ENCODE results near the gene SFT2D2.
"Not testable (repeated sequence)": the region's sequence is repeated elsewhere in the genome, so short reads cannot be mapped to it uniquely, and the experiment has no call there.

Gene SFT2D2

GRCh38 chr1:168207673-168208072, 18.1 kb upstream of the SFT2D2 start:
- H3K27me3 Mint-ChIP-seq; H3K9me3 Mint-ChIP-seq; H3K4me1 Mint-ChIP-seq; H3K4me3 Mint-ChIP-seq; DNase-seq; H3K27ac Mint-ChIP-seq; ATAC-seq (replicated peaks): not testable (repeated sequence)
- peaks cover 20 to 42% of the 10 kb centered on the region in 2 donors for H3K36me3 Mint-ChIP-seq

GRCh38 chr1:168210312-168210711, 15.5 kb upstream of the SFT2D2 start:
- ATAC-seq (replicated peaks): no peak
- peaks cover 15 to 27% of the 10 kb centered on the region in 2 donors for H3K36me3 Mint-ChIP-seq

GRCh38 chr1:168213349-168213748, 12.5 kb upstream of the SFT2D2 start:
- Mint-ChIP-seq H3K9me3 (peaks cover 9 to 15% of the 10 kb centered on the region in 2 donors), H3K27me3 (no peaks in the 10 kb centered on the region), H3K4me1 (no peaks in the 10 kb centered on the region), H3K27ac (no peak overlapping the region), H3K4me3 (no peak overlapping the region), H3K36me3 (peaks cover 10 to 16% of the 10 kb centered on the region in 2 donors)
- ATAC-seq (replicated peaks): no peak
- DNase-seq: no peak

More at GRCh38 chr1:168210312-168210711, 15.5 kb upstream of the SFT2D2 start:
- H3K4me3 Mint-ChIP-seq: no peak overlapping the region
- no peaks in the 10 kb centered on the region for H3K4me1 Mint-ChIP-seq
- peaks cover 13 to 15% of the 10 kb centered on the region in 2 donors for H3K9me3 Mint-ChIP-seq
- H3K27me3 Mint-ChIP-seq: no peaks in the 10 kb centered on the region
- DNase-seq: no peak
- no peak overlapping the region for H3K27ac Mint-ChIP-seq

GRCh38 chr1:168216171-168216570, 9.6 kb upstream of the SFT2D2 start:
- Mint-ChIP-seq H3K27ac (no peak overlapping the region), H3K4me1 (no peaks in the 10 kb centered on the region), H3K27me3 (no peaks in the 10 kb centered on the region), H3K36me3 (peaks cover 8 to 11% of the 10 kb centered on the region in 2 donors), H3K9me3 (peaks cover 9 to 14% of the 10 kb centered on the region in 2 donors), H3K4me3 (no peak overlapping the region)
- DNase-seq (no peak), ATAC-seq (replicated peaks) (no peak)

GRCh38 chr1:168217664-168218063, 8.1 kb upstream of the SFT2D2 start:
- H3K9me3 Mint-ChIP-seq: peaks cover 5 to 9% of the 10 kb centered on the region in 2 donors
- no peak for ATAC-seq (replicated peaks)
- peaks cover 4 to 7% of the 10 kb centered on the region in 2 donors for H3K36me3 Mint-ChIP-seq
- H3K4me1 Mint-ChIP-seq: no peaks in the 10 kb centered on the region
- H3K27ac Mint-ChIP-seq: no peak overlapping the region
- no peak overlapping the region for H3K4me3 Mint-ChIP-seq
- no peaks in the 10 kb centered on the region for H3K27me3 Mint-ChIP-seq
- DNase-seq: no peak

GRCh38 chr1:168218658-168219057, 7.1 kb upstream of the SFT2D2 start:
- H3K27me3 Mint-ChIP-seq: peaks cover 0 to 5% of the 10 kb centered on the region in 2 donors
- ATAC-seq (replicated peaks): no peak

GRCh38 chr1:168220470-168220871, 5.3 kb upstream of the SFT2D2 start:
- Mint-ChIP-seq H3K27me3 (peaks cover 0 to 5% of the 10 kb centered on the region in 2 donors), H3K9me3 (no peaks in the 10 kb centered on the region), H3K27ac (no peak overlapping the region), H3K4me3 (no peak overlapping the region), H3K36me3 (no peaks in the 10 kb centered on the region), H3K4me1 (peaks cover 8 to 13% of the 10 kb centered on the region in 2 donors)
- ATAC-seq (replicated peaks) (no peak), DNase-seq (no peak)

More at GRCh38 chr1:168218658-168219057, 7.1 kb upstream of the SFT2D2 start:
- H3K36me3 Mint-ChIP-seq: no peaks in the 10 kb centered on the region
- H3K4me3 Mint-ChIP-seq: no peak overlapping the region
- no peak overlapping the region for H3K27ac Mint-ChIP-seq
- no peak for DNase-seq
- no peaks in the 10 kb centered on the region for H3K4me1 Mint-ChIP-seq
- H3K9me3 Mint-ChIP-seq: no peaks in the 10 kb centered on the region

- DNase-seq (no peak), ATAC-seq (replicated peaks) (no peak)
- no peak overlapping the region for H3K4me3 Mint-ChIP-seq
- H3K4me1 Mint-ChIP-seq: peaks cover 8 to 14% of the 10 kb centered on the region in 2 donors
- peaks cover 0 to 5% of the 10 kb centered on the region in 2 donors for H3K27me3 Mint-ChIP-seq
- H3K27ac Mint-ChIP-seq: no peak overlapping the region
- H3K36me3 Mint-ChIP-seq: no peaks in the 10 kb centered on the region
- no peaks in the 10 kb centered on the region for H3K9me3 Mint-ChIP-seq
These were observed 4.5 kb upstream of the SFT2D2 start for GRCh38 chr1:168221275-168221674.

- no peak for ATAC-seq (replicated peaks)
- no peak overlapping the region for H3K4me3 Mint-ChIP-seq
- H3K27ac Mint-ChIP-seq: no peak overlapping the region
- peaks cover 19 to 28% of the 10 kb centered on the region in 2 donors for H3K4me1 Mint-ChIP-seq
- no peak for DNase-seq
- H3K36me3 Mint-ChIP-seq: peaks cover 1 to 9% of the 10 kb centered on the region in 2 donors
- peaks cover 0 to 5% of the 10 kb centered on the region in 2 donors for H3K27me3 Mint-ChIP-seq
- H3K9me3 Mint-ChIP-seq: no peaks in the 10 kb centered on the region
These were observed 2.5 kb upstream of the SFT2D2 start for GRCh38 chr1:168223261-168223660.

- Mint-ChIP-seq H3K27ac (no peak overlapping the region), H3K4me3 (no peak overlapping the region), H3K36me3 (peaks cover 1 to 10% of the 10 kb centered on the region in 2 donors), H3K9me3 (no peaks in the 10 kb centered on the region), H3K4me1 (peaks cover 24 to 35% of the 10 kb centered on the region in 2 donors), H3K27me3 (peaks cover 0 to 5% of the 10 kb centered on the region in 2 donors)
- DNase-seq (no peak), ATAC-seq (replicated peaks) (no peak)
These were observed 1.9 kb upstream of the SFT2D2 start for GRCh38 chr1:168223681-168224540.

GRCh38 chr1:168224991-168225390, 813 bp upstream of the SFT2D2 start:
- peaks cover 0 to 5% of the 10 kb centered on the region in 2 donors for H3K27me3 Mint-ChIP-seq
- no peaks in the 10 kb centered on the region for H3K9me3 Mint-ChIP-seq
- H3K27ac Mint-ChIP-seq: peak overlapping the region; percentile 94
- peak overlapping the region; percentile 94 to 95 for H3K4me3 Mint-ChIP-seq
- ATAC-seq (replicated peaks): peak in 1 of 2 donors; percentile 18
- H3K4me1 Mint-ChIP-seq: peaks cover 33 to 46% of the 10 kb centered on the region in 2 donors
- H3K36me3 Mint-ChIP-seq: peaks cover 9 to 21% of the 10 kb centered on the region in 2 donors
- DNase-seq: peak; percentile 23

- no peak for DNase-seq
- H3K27ac Mint-ChIP-seq: peak overlapping the region; percentile 88
- H3K4me3 Mint-ChIP-seq: peak overlapping the region; percentile 94 to 95
- H3K4me1 Mint-ChIP-seq: peaks cover 40 to 55% of the 10 kb centered on the region in 2 donors
- H3K9me3 Mint-ChIP-seq: no peaks in the 10 kb centered on the region
- peaks cover 17 to 40% of the 10 kb centered on the region in 2 donors for H3K36me3 Mint-ChIP-seq
- peaks cover 0 to 5% of the 10 kb centered on the region in 2 donors for H3K27me3 Mint-ChIP-seq
- no peak for ATAC-seq (replicated peaks)
These were observed 1.8 kb downstream of the SFT2D2 start for GRCh38 chr1:168227620-168228019.

- Mint-ChIP-seq H3K9me3 (no peaks in the 10 kb centered on the region), H3K4me1 (peaks cover 47 to 70% of the 10 kb centered on the region in 2 donors), H3K36me3 (peaks cover 33 to 61% of the 10 kb centered on the region in 2 donors), H3K27me3 (no peaks in the 10 kb centered on the region), H3K4me3 (peak overlapping the region; percentile 29 to 45), H3K27ac (no peak overlapping the region)
- DNase-seq (no peak), ATAC-seq (replicated peaks) (no peak)
These were observed 4.1 kb downstream of the SFT2D2 start for GRCh38 chr1:168229893-168230292.

GRCh38 chr1:168230709-168231108, 4.9 kb downstream of the SFT2D2 start:
- Mint-ChIP-seq H3K27me3 (no peaks in the 10 kb centered on the region), H3K27ac (no peak overlapping the region), H3K36me3 (peaks cover 36 to 69% of the 10 kb centered on the region in 2 donors), H3K9me3 (no peaks in the 10 kb centered on the region), H3K4me1 (peaks cover 48 to 71% of the 10 kb centered on the region in 2 donors), H3K4me3 (no peak overlapping the region)
- ATAC-seq (replicated peaks) (no peak), DNase-seq (no peak)

Measured in stimulated activated naive B cell treated with anti-CD40 and anti-IgM and Interleukin-4, amounts not matched to agents 10 μg/mL and 1 μg/mL and 100 μg/mL, for 72 hours (primary cell).